Measurements from ENCODE around the gene TRHDE.

GRCh38 chr12:72315858-72316257 lies 43.7 kb downstream of the TRHDE start:
- TF ChIP-seq SPI1 (IDR thresholded peaks at IDR 0.05; ENCODE audit: low read depth, low read length) (no peak), POLR2AphosphoS5 (IDR thresholded peaks at IDR 0.05; ENCODE audit: low read depth, low read length) (no peak), POLR2A (IDR thresholded peaks at IDR 0.05; ENCODE audit: low read depth, low read length) (no peak), PAX5 (IDR thresholded peaks at IDR 0.05; ENCODE audit: insufficient read depth, low read length, severe bottlenecking) (no peak)
